ENCODE data around the gene TBL1XR1. TPM values are rescaled to one million over a fixed set of nuclear protein-coding genes. Genes with fewer than 3 reads are reported as not detected.

TBL1XR1 gene
- total and polyA plus RNA-seq, 2 of the 13 experiments (the other 11 are each of a cell fraction or from before 2014, with no cell fraction given) = 57.7 to 62.5 TPM

GRCh38 chr3:177068967-177069366 lies 128.3 kb downstream of the TBL1XR1 start (continued):
- TF ChIP-seq, protein P1, sequence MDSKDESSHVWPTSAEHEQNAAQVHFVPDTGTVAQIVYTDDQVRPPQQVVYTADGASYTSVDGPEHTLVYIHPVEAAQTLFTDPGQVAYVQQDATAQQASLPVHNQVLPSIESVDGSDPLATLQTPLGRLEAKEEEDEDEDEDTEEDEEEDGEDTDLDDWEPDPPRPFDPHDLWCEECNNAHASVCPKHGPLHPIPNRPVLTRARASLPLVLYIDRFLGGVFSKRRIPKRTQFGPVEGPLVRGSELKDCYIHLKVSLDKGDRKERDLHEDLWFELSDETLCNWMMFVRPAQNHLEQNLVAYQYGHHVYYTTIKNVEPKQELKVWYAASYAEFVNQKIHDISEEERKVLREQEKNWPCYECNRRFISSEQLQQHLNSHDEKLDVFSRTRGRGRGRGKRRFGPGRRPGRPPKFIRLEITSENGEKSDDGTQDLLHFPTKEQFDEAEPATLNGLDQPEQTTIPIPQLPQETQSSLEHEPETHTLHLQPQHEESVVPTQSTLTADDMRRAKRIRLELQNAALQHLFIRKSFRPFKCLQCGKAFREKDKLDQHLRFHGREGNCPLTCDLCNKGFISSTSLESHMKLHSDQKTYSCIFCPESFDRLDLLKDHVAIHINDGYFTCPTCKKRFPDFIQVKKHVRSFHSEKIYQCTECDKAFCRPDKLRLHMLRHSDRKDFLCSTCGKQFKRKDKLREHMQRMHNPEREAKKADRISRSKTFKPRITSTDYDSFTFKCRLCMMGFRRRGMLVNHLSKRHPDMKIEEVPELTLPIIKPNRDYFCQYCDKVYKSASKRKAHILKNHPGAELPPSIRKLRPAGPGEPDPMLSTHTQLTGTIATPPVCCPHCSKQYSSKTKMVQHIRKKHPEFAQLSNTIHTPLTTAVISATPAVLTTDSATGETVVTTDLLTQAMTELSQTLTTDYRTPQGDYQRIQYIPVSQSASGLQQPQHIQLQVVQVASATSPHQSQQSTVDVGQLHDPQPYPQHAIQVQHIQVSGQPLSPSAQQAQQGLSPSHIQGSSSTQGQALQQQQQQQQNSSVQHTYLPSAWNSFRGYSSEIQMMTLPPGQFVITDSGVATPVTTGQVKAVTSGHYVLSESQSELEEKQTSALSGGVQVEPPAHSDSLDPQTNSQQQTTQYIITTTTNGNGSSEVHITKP (CRISPR knock-in tag; IDR thresholded peaks at IDR 0.05; ENCODE audit: low read depth) = no peak
- no peak for TF ChIP-seq BHLHE40 (IDR thresholded peaks at IDR 0.05; ENCODE audit: low read length)
- no peak for TF ChIP-seq ZNF570 (CRISPR knock-in tag; IDR thresholded peaks at IDR 0.05; ENCODE audit: borderline replicate concordance)
- no peak for TF ChIP-seq HCFC1 (IDR thresholded peaks at IDR 0.05; ENCODE audit: low read depth, low read length)

GRCh38 chr3:177066068-177066467 lies 131.2 kb downstream of the TBL1XR1 start:
- FAIRE-seq (no peak), DNase-seq (ENCODE audit: low spot score) (no peak), ATAC-seq (no peak)
- intact Hi-C loops (cut with micrococcal nuclease; ENCODE audit: unreplicated experiment) = no loop called here
- Histone ChIP-seq H3K4me3 (replicated peaks in 1 of 3; ENCODE audit: insufficient read depth in 1 of 3, low read depth in 2 of 3, low read length in 3 of 3) (no peak overlapping the region), H3K9me3 (ENCODE audit: low read length) (no peaks in the 10 kb centered on the region), H4K20me1 (ENCODE audit: insufficient read depth, low read length) (peaks cover 13% of the 10 kb centered on the region), H3K36me3 (replicated peaks in 1 of 2; ENCODE audit: control insufficient read depth in 1 of 2, insufficient read depth in 2 of 2, low read length in 2 of 2) (no peaks in the 10 kb centered on the region; a peak in 2 of 5 replicates), H3K9ac (ENCODE audit: insufficient read depth, low read depth, low read length) (no peak overlapping the region), H3K79me2 (ENCODE audit: insufficient read depth, low read length) (peaks cover 64% of the 10 kb centered on the region), H2AFZ (ENCODE audit: low read length) (no peak overlapping the region), H3K27me3 (ENCODE audit: control insufficient read depth in 1 of 2, insufficient read depth in 2 of 2, low read length in 2 of 2) (no peaks in the 10 kb centered on the region; a peak in 1 of 5 replicates), H3K4me1 (ENCODE audit: insufficient read depth, low read length) (no peaks in the 10 kb centered on the region), H3K27ac (ENCODE audit: extremely low read length, insufficient read depth, low read length) (no peak overlapping the region), H3K4me2 (ENCODE audit: low read depth, low read length) (no peak overlapping the region)
- POLR2A ChIA-PET = no interaction called here
- no peak for TF ChIP-seq SP140L (CRISPR knock-in tag; IDR thresholded peaks at IDR 0.05; ENCODE audit: borderline replicate concordance)
- in situ Hi-C loops (cut with HindIII; ENCODE audit: extremely low pct_ligation_motif_present, low pct_unique_long_range_greater_than_20kb) = no loop called here
- 97% methylated on average over 2 of the region's 2 CpGs for WGBS (ENCODE audit: low lambda C conversion rate)
- no TSS peak for BruUV-seq (replicated peaks)
- CTCF ChIA-PET (ENCODE audit: low intra/inter-chr PET ratio, low total read pairs) = no interaction called here
